NCI-H187 (cell line): ENCODE data around the gene PLCL1.

Experiments used
- DNase-seq, 2 experiments: peaks; one replicate each; lab custom pipeline; 2025; lab: John Stamatoyannopoulos, UW

The PLCL1 gene

GRCh38 chr2:197888321-197888720 lies 83.9 kb downstream of the PLCL1 start:
- DNase-seq = no peak

GRCh38 chr2:197889041-197889440 lies 84.6 kb downstream of the PLCL1 start:
- no peak for DNase-seq

DNA sequence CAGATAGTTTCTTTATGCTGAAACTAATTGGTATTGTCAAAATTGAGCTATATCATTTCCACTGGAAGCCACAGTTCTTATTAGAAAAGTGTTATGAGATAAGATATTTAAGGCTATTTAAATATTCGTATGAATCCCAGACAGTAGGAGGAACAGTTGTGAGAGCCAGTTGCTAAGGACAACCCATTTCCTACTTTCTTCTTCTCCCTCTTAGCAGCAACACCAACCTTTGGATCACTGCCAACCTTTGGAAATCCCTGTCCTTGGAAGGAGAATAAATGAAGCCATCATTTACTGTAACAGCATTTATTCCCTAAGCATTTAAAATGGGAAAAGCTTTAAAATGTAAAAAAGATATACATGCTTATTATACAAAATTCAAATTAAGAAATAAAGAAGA lies 85.8 kb downstream of the PLCL1 start:
- no peak for DNase-seq

DNA sequence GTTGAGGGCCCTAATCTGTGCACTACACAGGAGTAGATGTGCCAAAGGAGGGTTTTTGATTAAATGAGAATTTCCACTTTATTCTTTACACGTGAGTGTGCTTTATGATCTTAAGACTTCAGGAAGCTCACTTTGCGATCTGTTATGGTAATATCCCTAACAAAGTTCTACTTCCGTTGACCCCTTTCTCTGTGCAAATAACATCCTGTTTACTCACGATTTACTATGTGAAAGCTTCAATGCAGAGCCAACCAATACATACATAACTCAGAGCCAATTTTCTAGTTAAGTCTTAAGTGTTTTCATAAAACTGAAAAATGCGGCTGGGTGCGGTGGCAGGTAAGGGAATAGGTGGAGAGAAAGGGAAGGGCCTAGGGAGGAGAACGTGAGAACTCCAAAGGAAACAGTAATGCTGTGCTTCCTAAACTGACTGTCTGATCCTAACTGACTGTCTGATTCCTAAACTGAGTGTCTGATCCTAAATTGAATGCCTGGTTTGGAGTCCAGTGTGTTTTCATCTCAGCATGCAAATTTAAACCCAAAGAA lies 87.6 kb downstream of the PLCL1 start:
- no peak for DNase-seq

DNA sequence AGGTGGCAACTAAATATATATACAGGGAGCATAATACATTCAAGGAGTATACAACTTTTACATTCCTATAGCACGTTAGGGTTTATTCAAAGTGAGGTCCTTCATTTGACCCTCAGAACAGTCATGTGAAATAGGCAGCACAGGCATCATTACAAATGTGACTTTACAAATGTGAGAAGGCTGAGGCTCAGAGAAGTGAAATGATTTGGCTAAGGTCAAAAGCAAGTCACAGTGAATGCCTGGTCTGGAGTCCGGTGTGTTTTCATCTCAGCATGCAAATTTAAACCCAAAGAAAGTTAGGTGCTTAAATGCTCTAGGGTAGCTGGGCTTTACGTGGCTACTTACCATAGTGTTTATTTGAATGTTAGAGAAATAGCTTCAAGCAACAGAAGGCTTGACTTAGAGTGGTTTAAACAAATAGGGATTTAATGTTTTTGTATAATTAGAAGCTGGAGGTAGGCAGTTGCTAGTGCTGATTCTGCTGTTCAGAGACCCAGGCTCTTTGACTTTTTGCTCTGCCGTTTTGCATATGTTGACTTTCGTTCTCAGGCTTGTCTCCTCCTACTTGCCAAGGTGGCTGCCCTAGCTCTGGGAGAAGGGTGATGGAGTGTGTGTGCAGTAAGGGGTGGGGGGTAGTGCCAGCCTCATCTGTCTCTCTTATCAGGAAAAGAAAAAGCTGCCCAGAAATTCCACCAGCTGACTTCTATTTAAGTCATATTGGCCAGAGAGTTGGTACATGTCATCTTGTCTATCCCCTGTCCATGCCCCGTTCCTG lies 89.2 kb downstream of the PLCL1 start:
- no peak for DNase-seq

DNA sequence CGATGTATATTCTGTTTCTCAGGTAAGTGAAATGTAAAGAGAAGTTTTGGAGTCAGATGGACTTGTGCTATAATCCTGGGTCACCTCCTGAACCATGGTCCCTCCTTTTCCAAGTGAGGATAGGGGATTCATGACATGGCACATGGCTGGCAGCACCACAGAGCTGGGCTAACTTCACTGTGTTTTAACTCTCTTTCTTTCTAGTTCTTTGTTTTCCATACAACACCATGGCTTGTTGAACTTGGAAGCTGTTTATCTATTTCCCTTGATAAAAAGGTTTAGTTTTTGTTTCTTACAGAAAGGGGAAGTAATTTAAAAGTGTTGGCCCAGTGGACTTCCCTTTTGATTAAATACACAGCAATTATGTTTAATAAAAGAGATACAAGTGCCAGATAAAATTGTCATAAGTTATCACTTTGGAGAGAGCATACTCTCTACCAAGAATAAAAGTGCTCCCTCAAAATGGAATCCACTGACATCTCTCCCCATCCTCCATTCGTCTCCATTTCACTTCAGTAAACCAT lies 90.4 kb downstream of the PLCL1 start:
- DNase-seq = no peak

DNA sequence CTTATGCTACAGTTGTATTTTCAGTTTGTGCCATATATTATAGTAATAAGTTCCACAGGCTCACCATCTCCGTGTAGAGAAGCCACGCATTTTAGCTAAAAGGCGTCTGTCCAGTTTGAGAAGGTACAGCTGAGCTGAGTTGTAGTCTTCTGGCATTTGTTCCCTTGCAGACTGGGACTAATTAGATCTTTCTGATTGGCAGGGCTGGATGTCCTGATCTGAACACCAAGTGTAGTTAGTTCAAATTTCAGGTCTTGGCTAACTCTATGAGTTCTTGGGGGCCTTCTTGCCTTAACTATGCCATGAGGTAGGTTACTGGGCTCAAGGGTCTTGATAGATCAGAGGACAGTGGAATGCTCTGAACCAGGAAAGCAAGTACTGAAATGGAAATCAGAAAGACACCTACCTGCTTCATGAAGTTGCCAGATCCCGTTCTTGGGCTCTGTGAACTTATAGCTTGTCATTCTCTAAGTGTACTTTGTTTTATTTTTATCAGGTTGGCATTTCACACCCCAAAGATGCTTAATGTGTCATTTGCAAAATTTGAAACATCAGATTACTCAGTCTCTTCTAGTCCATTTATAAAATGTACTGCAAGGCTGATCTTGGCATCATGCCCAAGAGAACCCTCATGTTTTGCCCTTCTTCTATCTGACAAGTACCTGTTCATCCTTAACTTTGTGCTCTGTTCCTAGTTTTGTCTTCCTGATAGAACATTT lies 93.7 kb downstream of the PLCL1 start:
- no peak for DNase-seq

DNA sequence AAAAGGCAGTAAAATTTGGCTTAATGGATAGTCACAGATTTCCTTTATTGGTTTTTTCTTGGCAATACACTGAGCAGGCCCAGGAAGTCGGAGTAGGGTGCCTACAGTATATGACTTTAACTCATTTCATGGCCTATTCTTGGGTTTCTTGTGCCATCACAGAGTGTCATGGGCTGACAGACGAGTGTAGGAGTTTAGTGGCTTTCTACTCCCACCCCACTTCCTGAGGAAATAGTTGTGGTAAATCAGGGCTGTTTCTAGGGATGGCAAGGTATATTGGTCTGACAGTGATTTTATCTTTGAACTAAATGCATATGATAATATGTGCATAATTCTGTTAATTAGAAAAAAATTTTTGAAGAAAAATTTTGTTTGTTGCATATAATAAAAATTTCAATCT lies 100.1 kb downstream of the PLCL1 start:
- DNase-seq = no peak

DNA sequence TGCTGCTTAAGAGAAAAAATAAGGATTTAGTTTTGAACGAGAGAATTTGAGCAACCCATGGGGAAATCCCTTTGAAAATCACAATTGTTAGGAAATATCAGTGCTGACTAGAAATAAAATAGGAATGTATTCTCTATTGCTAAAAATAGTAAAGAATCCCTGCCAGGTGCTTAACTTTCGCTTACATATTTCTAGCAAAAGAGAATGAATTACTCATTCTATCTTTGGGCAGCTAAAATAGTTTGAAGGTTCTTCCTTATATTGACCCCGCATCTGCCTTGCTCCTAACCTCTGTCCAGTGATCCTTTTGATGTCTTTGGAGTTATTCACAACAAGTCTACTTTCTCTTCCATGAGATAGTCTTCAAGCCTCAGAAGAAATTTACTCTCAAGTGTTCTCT lies 103.8 kb downstream of the PLCL1 start:
- no peak for DNase-seq

GRCh38 chr2:197908990-197909776 lies 104.8 kb downstream of the PLCL1 start:
- no peak for DNase-seq

DNA sequence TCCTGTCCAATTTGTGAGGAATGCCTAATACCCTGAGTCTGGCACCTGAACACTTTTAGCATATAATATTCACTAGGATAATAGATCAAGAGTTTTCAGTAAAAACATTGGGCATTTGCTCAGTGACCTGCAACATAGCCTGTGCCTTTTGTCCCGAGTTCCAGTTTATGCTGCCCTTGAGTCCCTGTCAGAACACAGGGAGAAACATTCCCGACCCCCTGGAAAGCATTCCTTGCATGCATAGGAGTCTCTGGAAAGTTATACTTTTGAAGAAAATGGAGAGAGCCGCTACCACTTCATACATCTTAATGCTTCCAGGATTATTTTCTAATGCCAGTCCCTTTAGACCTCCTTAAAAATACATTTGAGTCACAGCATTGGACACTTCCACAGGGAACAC lies 107.3 kb downstream of the PLCL1 start:
- DNase-seq = no peak

DNA sequence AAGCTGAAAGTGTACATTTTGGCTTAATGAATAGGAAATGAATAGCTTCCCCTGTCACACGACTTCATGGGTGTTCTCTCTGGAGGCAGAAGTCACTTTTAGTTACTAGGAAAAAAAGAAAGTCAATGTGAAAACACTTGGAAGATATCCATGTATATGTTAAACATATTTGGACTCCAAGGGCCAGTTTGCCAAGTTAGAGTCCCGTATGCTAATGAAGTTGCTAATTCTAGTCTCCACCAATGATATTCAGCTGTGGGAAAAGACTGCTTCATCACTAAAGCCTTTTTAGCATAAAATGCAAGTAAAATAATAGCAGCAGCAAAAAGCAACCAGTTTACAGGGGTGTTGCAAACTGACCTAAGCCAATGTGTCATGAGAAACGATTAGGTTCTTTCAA lies 108.7 kb downstream of the PLCL1 start:
- no peak for DNase-seq

DNA sequence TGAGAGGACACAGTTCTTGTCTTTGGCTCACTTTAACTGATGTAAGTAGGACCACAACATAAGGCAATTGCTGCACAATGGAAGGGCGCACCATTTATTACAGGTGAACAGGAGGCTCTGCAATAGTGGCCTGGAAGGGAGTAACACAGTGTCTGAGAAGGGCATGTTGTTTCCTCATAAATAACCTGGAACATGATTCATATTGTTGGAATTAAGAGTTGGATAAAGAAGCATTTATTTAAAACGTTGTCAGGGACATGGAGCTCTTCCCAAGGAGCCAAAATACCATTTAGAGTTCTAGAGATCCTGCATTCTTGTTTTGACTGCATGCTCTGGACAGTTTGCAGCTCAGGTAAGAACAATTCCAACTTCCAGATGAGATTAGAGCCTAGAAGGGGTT lies 110.4 kb downstream of the PLCL1 start:
- no peak for DNase-seq

- DNase-seq = no peak
These were observed 111.3 kb downstream of the PLCL1 start for GRCh38 chr2:197915548-197916265.

DNA sequence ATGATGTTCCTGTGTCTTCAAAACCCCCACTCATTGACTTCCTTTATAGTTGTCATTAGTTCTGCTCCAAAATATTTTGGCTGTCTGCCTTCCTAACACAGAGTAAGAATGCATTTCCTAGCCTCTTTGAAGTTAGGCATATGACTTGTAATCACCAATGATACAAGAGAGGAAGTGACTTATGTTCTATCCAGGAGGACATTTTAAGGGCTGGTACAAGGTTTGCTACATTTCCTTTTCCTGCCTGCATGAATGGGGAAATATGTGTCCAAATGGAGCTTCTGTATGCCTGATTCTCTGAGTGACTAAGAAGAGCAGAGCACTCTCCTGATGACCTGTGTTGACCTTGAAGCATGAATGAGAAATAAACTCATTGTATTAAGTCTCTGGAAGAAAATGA lies 115.1 kb downstream of the PLCL1 start:
- no peak for DNase-seq

GRCh38 chr2:197920088-197920487 lies 115.7 kb downstream of the PLCL1 start:
- no peak for DNase-seq

- no peak for DNase-seq
These were observed 116.3 kb downstream of the PLCL1 start for GRCh38 chr2:197920592-197921201.

DNA sequence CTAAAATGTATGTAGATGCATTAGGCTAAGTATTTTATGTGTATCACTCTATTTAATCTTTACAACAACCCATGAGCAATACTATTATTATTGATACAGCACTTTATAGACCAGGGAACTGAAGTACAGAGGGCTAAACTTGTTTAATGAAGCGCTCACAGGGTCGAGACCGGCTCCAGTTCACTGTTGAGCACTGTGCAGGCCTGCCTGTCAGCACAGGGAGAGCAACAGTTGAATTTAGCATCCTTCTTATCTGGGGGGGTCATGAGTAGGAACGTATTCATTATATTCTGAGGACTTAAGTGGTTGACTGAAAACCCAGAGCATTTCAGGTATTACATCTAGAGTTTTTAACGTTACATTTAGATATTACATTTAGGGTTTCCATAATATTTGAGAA lies 120.1 kb downstream of the PLCL1 start:
- DNase-seq = no peak

DNA sequence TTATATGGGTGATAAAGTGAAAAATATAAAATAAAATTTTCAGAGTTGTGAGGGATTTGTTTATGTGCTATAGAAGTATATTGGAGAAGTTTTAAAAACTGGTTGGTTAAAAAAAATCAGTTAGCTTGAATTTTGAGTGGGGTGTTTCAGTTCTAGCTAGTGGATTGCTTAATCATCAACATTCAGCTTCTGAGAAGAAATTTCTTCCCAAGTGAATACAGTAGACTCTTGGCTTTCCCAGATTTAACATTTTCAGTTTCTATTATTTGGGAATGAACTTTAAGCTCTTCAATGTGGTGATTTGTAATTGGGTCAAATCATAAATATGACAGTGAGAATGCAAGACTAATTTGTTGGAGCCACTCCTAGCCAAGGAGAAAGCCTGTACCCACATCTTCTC lies 120.8 kb downstream of the PLCL1 start:
- no peak for DNase-seq

DNA sequence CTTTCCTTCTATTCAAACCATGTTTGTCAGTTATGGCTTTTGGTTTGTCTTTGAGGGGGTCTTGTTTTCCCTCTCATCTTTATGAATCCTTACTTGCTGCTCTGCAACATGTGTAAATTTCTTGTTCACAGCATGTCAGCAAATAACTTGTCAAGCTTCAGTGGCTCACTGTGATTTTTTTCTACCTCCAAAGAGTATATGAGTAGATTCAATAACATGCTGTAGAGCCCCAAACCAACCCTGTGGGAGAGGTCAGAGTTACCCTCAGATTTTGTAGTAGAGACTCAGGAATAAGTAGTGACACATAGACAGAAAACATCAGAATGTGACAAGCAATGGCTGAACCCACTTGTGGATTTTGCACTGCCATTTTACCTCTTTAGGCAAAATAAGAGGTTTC lies 121.6 kb downstream of the PLCL1 start:
- DNase-seq = no peak

GRCh38 chr2:197926673-197927072 lies 122.3 kb downstream of the PLCL1 start:
- no peak for DNase-seq
